Loucy (cell line): ENCODE results near the gene IGSF3.

Experiments
- H2AFZ ChIP-seq: fragments of 200-600 bp; sonication (generic); 2 replicates; pipeline ENCODE4 v1.6.0; 2016; ENCODE audit warnings: antibody characterized with exemption, mild to moderate bottlenecking, low read length, moderate library complexity
- H3F3A ChIP-seq: fragments of 200-600 bp; 2 replicates; pipeline ENCODE4 v1.6.0; 2016; ENCODE audit warnings: antibody characterized with exemption, low read depth, mild to moderate bottlenecking
- H3K27me3 ChIP-seq: fragments of 200-600 bp; sonication (generic); 2 replicates; pipeline ENCODE4 v1.6.1; 2014; ENCODE audit warnings: low read length, mild to moderate bottlenecking; ENCODE audit not compliant: insufficient read depth, poor library complexity, severe bottlenecking
- H3K36me3 ChIP-seq: fragments of 200-600 bp; sonication (generic); 2 replicates; pipeline ENCODE4 v1.6.1; 2016; ENCODE audit warnings: low read length; ENCODE audit not compliant: insufficient read depth
- H3K4me1 ChIP-seq: fragments of 200-600 bp; sonication (generic); 2 replicates; pipeline ENCODE4 v1.5.1; 2014; ENCODE audit warnings: low read length, mild to moderate bottlenecking; ENCODE audit not compliant: insufficient read depth, poor library complexity, severe bottlenecking
- H3K4me2 ChIP-seq: fragments of 200-600 bp; sonication (generic); 2 replicates; pipeline ENCODE4 v1.6.0; 2014; ENCODE audit warnings: antibody characterized with exemption, low read length, low read depth, mild to moderate bottlenecking; ENCODE audit not compliant: poor library complexity, severe bottlenecking
- H3K4me3 ChIP-seq: fragments of 200-600 bp; sonication (generic); 2 replicates; pipeline ENCODE4 v1.5.1; 2014; ENCODE audit warnings: low read length, mild to moderate bottlenecking, mixed read lengths; ENCODE audit not compliant: poor library complexity, severe bottlenecking
- H3K79me2 ChIP-seq: fragments of 200-600 bp; sonication (generic); 2 replicates; pipeline ENCODE4 v1.6.1; 2014; ENCODE audit warnings: low read length; ENCODE audit not compliant: insufficient read depth
- H3K9ac ChIP-seq: fragments of 200-600 bp; sonication (generic); 2 replicates; pipeline ENCODE4 v1.6.0; 2014; ENCODE audit warnings: mild to moderate bottlenecking, low read depth, low read length, moderate library complexity; ENCODE audit not compliant: poor library complexity, severe bottlenecking
- H3K9me2 ChIP-seq: fragments of 200-600 bp; sonication (generic); replicated peaks from 2 replicates; pipeline ENCODE4 v1.6.1; 2016; ENCODE audit warnings: low read depth, low read length, mixed read lengths
- H3K9me3 ChIP-seq: fragments of 200-600 bp; sonication (generic); 2 replicates; pipeline ENCODE4 v1.6.1; 2014; ENCODE audit warnings: mild to moderate bottlenecking, antibody characterized with exemption, low read length, low read depth; ENCODE audit not compliant: insufficient read depth
- H4K20me1 ChIP-seq: fragments of 200-600 bp; sonication (generic); 2 replicates; pipeline ENCODE4 v1.6.0; 2014; ENCODE audit warnings: antibody characterized with exemption, low read length, mild to moderate bottlenecking; ENCODE audit not compliant: insufficient read depth, poor library complexity, severe bottlenecking
- EZH2phosphoT487 ChIP-seq: fragments of 200-600 bp; IDR thresholded peaks from 2 replicates; pipeline ENCODE4 v1.6.1; 2018; ENCODE audit warnings: antibody characterized with exemption, mild to moderate bottlenecking, moderate library complexity, borderline replicate concordance
- TF ChIP-seq, protein P1 (sequence below): fragments of 200-600 bp; sonication (generic); conservative IDR thresholded peaks from 2 replicates; pipeline ENCODE4 v1.5.1; 2014; ENCODE audit warnings: mild to moderate bottlenecking, antibody characterized with exemption, low read length

The IGSF3 gene

DNA sequence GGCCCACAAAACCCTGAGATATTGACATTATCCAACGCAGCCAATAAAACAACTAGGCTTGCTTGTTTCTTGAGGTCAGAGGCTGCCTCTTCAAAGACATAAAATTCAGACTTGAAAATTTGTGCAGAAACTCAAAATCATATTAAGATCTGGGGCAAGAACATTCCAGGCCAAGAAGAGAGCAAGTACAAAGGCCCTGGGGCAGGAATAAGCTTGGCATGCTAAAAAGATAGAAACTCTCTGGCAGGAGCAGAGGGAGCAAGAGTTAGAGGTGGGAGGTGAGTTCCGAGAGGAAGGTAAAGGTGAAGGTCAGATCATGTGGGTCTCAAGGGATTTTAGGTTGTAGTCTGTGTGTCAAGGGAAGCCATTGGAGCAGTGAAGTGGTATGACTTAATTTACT is 8.8 kb upstream of the IGSF3 start:
- Histone ChIP-seq H3K4me1 (no peaks in the 10 kb centered on the region), H3K27me3 (no peaks in the 10 kb centered on the region), H3F3A (no peaks in the 10 kb centered on the region), H3K79me2 (no peaks in the 10 kb centered on the region), H3K9ac (no peak overlapping the region), H3K4me3 (no peak overlapping the region), H3K9me3 (no peaks in the 10 kb centered on the region), H3K36me3 (no peaks in the 10 kb centered on the region), H3K4me2 (no peak overlapping the region), H4K20me1 (no peaks in the 10 kb centered on the region), H3K9me2 (no peaks in the 10 kb centered on the region), H2AFZ (no peak overlapping the region)
- TF ChIP-seq, protein P1, sequence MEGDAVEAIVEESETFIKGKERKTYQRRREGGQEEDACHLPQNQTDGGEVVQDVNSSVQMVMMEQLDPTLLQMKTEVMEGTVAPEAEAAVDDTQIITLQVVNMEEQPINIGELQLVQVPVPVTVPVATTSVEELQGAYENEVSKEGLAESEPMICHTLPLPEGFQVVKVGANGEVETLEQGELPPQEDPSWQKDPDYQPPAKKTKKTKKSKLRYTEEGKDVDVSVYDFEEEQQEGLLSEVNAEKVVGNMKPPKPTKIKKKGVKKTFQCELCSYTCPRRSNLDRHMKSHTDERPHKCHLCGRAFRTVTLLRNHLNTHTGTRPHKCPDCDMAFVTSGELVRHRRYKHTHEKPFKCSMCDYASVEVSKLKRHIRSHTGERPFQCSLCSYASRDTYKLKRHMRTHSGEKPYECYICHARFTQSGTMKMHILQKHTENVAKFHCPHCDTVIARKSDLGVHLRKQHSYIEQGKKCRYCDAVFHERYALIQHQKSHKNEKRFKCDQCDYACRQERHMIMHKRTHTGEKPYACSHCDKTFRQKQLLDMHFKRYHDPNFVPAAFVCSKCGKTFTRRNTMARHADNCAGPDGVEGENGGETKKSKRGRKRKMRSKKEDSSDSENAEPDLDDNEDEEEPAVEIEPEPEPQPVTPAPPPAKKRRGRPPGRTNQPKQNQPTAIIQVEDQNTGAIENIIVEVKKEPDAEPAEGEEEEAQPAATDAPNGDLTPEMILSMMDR: no peak
- TF ChIP-seq EZH2phosphoT487: no peak

DNA sequence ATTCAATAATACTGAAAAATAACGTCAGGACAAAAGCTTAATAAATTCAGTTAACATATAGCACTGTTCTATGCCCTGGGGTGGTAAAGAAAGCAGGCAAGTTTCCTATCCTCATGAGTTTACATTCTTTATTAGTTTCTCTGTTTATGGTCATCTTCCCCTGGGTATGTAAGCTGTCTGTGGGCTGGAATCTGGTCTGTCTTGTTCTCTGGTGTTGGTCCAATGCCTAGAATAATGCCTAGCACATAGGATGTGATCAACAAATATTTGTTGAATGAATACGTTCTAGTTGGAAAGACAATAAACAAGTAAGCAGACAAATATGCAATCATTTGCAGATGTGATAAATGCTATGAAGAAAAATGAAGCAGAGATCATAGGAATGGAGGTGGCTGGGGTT is 7.2 kb upstream of the IGSF3 start:
- H2AFZ ChIP-seq: no peak overlapping the region

DNA sequence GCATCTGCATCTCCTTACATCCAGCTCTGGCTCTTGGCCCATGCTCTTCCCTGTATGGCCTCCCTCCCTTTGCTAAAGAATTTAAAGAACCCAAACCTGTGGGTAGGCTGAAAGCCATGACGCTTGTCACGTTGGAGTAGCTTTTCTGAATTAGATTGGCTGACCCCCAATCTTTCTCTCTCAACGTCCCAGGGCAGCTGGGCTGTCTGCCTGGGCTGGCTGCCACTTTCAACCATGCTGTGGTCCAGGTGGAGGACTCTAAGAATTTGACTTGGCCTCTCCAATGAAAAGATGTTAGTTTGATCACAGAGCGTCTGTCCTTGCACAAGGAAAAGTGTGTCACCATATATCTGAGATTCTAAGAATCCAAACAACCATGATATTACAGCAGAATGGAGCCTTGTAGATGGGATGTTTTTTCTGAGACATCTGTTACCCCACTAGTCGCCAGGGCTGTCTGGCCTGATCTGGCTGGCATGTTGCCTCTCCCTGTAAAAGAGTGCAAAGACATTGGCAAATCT is 6.5 kb upstream of the IGSF3 start:
- H3K27me3 ChIP-seq: no peaks in the 10 kb centered on the region
- H3K36me3 ChIP-seq: no peaks in the 10 kb centered on the region
- no peaks in the 10 kb centered on the region for H3K9me3 ChIP-seq
- TF ChIP-seq, protein P1: no peak
- TF ChIP-seq EZH2phosphoT487: no peak
- H3K4me3 ChIP-seq: no peak overlapping the region
- H3K9ac ChIP-seq: no peak overlapping the region
- no peaks in the 10 kb centered on the region for H4K20me1 ChIP-seq
- no peaks in the 10 kb centered on the region for H3K79me2 ChIP-seq
- H3F3A ChIP-seq: no peaks in the 10 kb centered on the region
- no peaks in the 10 kb centered on the region for H3K4me1 ChIP-seq
- no peak overlapping the region for H3K4me2 ChIP-seq
- no peaks in the 10 kb centered on the region for H3K9me2 ChIP-seq
- H2AFZ ChIP-seq: no peak overlapping the region

More for the DNA sequence above, 7.2 kb upstream of the IGSF3 start:
- no peaks in the 10 kb centered on the region for H3K36me3 ChIP-seq
- H3K9me2 ChIP-seq: no peaks in the 10 kb centered on the region
- H3K4me3 ChIP-seq: no peak overlapping the region
- TF ChIP-seq, protein P1: no peak
- no peak for TF ChIP-seq EZH2phosphoT487
- H3K9me3 ChIP-seq: no peaks in the 10 kb centered on the region
- H3K9ac ChIP-seq: no peak overlapping the region
- no peak overlapping the region for H3K4me2 ChIP-seq
- H4K20me1 ChIP-seq: no peaks in the 10 kb centered on the region
- no peaks in the 10 kb centered on the region for H3F3A ChIP-seq
- no peaks in the 10 kb centered on the region for H3K4me1 ChIP-seq
- H3K27me3 ChIP-seq: no peaks in the 10 kb centered on the region
- H3K79me2 ChIP-seq: no peaks in the 10 kb centered on the region
